AG10803 (cell line): ENCODE data around the gene STRADB.
"Not testable (repeated sequence)": the region's sequence is repeated elsewhere in the genome, so short reads cannot be mapped to it uniquely, and the experiment has no call there.

ENCODE experiments used
- DNase-seq: peaks from one replicate; pipeline ENCODE4 v3.0.0; 2010; ENCODE audit warnings: low read depth
- H3K4me3 ChIP-seq: 2 replicates; pipeline ENCODE4 v1.5.1; 2011; ENCODE audit warnings: mild to moderate bottlenecking, low read length, control low read depth
- CTCF ChIP-seq: conservative IDR thresholded peaks from 2 replicates; pipeline ENCODE4 v1.5.1; 2011; ENCODE audit warnings: mild to moderate bottlenecking, low read length, control low read depth, inconsistent platforms

Gene STRADB

GRCh38 chr2:201415149-201415548 lies 36.4 kb upstream of the STRADB start:
- no peak for TF ChIP-seq CTCF
- no peak for DNase-seq
- H3K4me3 ChIP-seq = no peak overlapping the region

GRCh38 chr2:201419057-201419635 lies 32.4 kb upstream of the STRADB start:
- no peak for TF ChIP-seq CTCF
- DNase-seq = no peak
- H3K4me3 ChIP-seq = no peak overlapping the region

GRCh38 chr2:201419986-201420385 lies 31.6 kb upstream of the STRADB start:
- no peak for TF ChIP-seq CTCF
- H3K4me3 ChIP-seq = no peak overlapping the region
- DNase-seq = no peak

GRCh38 chr2:201420442-201421113 lies 31.0 kb upstream of the STRADB start:
- H3K4me3 ChIP-seq = no peak overlapping the region
- peak; percentile 61 for DNase-seq
- TF ChIP-seq CTCF = no peak

GRCh38 chr2:201425952-201426351 lies 25.6 kb upstream of the STRADB start:
- no peak for DNase-seq
- no peak overlapping the region for H3K4me3 ChIP-seq
- TF ChIP-seq CTCF = no peak

- H3K4me3 ChIP-seq, DNase-seq: not testable (repeated sequence)
These were observed 23.2 kb upstream of the STRADB start for GRCh38 chr2:201428366-201428765.

- not testable (repeated sequence) for DNase-seq, H3K4me3 ChIP-seq
These were observed 21.7 kb upstream of the STRADB start for GRCh38 chr2:201429835-201430234.

- not testable (repeated sequence) for H3K4me3 ChIP-seq, DNase-seq
These were observed 21.2 kb upstream of the STRADB start for GRCh38 chr2:201430322-201430721.

- TF ChIP-seq CTCF = no peak
- H3K4me3 ChIP-seq = no peak overlapping the region
- DNase-seq = no peak
These were observed 20.7 kb upstream of the STRADB start for GRCh38 chr2:201430839-201431238.
